ENCODE data around the gene ZNF652. TPM values are rescaled to one million over a fixed set of nuclear protein-coding genes. Genes with fewer than 3 reads are reported as not detected.
A peak's percentile ranks its signal among the peaks of the same experiment; 100 is the strongest.

Gene ZNF652
- total and polyA plus RNA-seq, 2 of the 4 experiments (the other 2 are of a cell fraction) = 3.6 to 8.8 TPM

DNA sequence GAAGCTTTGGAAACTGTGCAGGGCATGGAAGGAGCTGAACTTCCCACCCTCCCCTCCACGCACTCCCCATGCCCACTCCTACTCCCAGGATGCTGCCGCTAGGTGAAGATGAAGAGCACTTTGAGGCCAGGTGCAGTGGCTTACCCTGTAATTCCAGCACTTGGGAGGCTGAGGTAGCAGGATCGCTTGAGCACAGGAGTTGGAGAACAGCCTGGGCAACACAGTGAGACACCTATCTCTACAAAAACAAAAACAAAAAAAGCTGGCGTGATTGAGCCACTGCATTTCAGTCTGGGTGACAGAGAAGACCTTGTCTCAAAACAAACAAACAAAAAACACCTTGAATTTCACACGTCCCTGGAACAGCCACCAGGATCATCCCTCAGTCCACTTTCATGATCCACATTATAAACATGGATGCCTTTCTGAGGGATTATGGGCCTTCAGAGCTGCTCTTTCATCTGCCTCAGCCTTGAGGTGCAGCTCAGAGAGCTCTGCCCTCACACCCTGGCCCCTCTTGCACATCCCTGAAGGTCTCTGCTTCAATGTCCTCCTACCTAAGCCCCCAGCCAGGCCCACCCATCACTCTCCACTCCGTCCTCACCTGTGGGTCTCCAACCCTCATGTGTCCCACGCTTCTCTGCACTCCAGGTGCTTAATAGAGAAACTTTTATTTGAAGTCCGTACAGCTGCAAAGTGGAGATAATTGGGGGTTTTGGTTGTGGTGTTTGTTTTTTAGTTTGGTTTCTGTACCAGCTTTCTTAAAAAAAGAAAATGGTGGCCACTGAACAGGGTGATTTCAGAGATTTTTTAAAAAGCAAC lies 26.9 kb upstream of the ZNF652 start:
- peak; percentile 28 for DNase-seq
- Histone ChIP-seq H2BK5ac (ENCODE audit: low read depth, low read length, poor library complexity, severe bottlenecking) (no peak overlapping the region), H2BK120ac (ENCODE audit: low read depth, low read length) (no peak overlapping the region), H4K8ac (ENCODE audit: low read depth in 2 of 2, low read length in 2 of 2) (no peak overlapping the region), H3K4me3 (ENCODE audit: insufficient read depth, low read depth, low read length) (no peak overlapping the region), H3K18ac (ENCODE audit: low read depth, low read length) (no peak overlapping the region), H3K9me1 (ENCODE audit: insufficient read depth, low read length) (peaks cover 4% of the 10 kb centered on the region), H3K9ac (ENCODE audit: low read depth, low read length) (no peak overlapping the region), H3K56ac (ENCODE audit: extremely low read depth, insufficient read depth, low read length) (no peak overlapping the region), H3K9me3 (ENCODE audit: control insufficient read depth, insufficient read depth, low read length) (no peaks in the 10 kb centered on the region), H3K27ac (ENCODE audit: insufficient read depth, low read length) (no peak overlapping the region; the same call in 1 of the 2 replicates), H3K79me1 (ENCODE audit: low read depth in 1 of 2, low read length in 2 of 2) (no peaks in the 10 kb centered on the region), H4K20me1 (ENCODE audit: insufficient read depth, low read length) (no peaks in the 10 kb centered on the region), H2BK15ac (ENCODE audit: low read depth, low read length) (no peak overlapping the region), H2AK5ac (ENCODE audit: low read depth, low read length) (no peak overlapping the region), H3K23ac (ENCODE audit: low read depth, low read length) (no peak overlapping the region), H2AFZ (replicated peaks; ENCODE audit: low read length, poor library complexity) (no peak overlapping the region), H4K91ac (ENCODE audit: insufficient read depth, low read depth, low read length) (no peak overlapping the region), H3K14ac (replicated peaks; ENCODE audit: low read depth, low read length) (no peak overlapping the region), H4K5ac (ENCODE audit: low read depth, low read length) (no peak overlapping the region), H3K36me3 (ENCODE audit: control insufficient read depth, insufficient read depth, low read length) (no peaks in the 10 kb centered on the region), H3K4ac (ENCODE audit: low read depth, low read length) (peak overlapping the region; percentile 51; the same call in 1 of the 2 replicates), H3K4me2 (ENCODE audit: low read depth, low read length) (no peak overlapping the region), H3K4me1 (ENCODE audit: control insufficient read depth, insufficient read depth, low read length) (peaks cover 8% of the 10 kb centered on the region), H3K27me3 (ENCODE audit: control insufficient read depth, insufficient read depth, low read length) (no peaks in the 10 kb centered on the region), H2BK20ac (ENCODE audit: low read depth, low read length) (no peak overlapping the region), H2AK9ac (replicated peaks; ENCODE audit: low read depth, low read length, poor library complexity) (no peak overlapping the region)
- WGBS, 2 experiments (ENCODE audit: extremely low coverage in 2 of 2, insufficient read length in 1 of 2) = 83% methylated on average over 1 of the region's 8 CpGs; no CpG with 5 or more reads in 1 of the 2 experiments
- ChIA-PET CTCF (interaction anchor here (1.0 kb wide), 1 partner anchor 98 kb away, joined by 4 read pairs; no protein-coding TSS in a partner anchor), POLR2A (ENCODE audit: unreplicated experiment) (interaction anchor here (0.6 kb wide), 1 partner anchor 353 kb away, joined by 3 read pairs; no protein-coding TSS in a partner anchor)
- TF ChIP-seq MAFK (IDR thresholded peaks at IDR 0.05; ENCODE audit: low read depth, low read length) = no peak
- TF ChIP-seq POLR2A (IDR thresholded peaks at IDR 0.05; ENCODE audit: low read depth, low read length) = no peak
- no peak for TF ChIP-seq RAD21 (IDR thresholded peaks at IDR 0.05; ENCODE audit: low read length)
- TF ChIP-seq CEBPB (IDR thresholded peaks at IDR 0.05; ENCODE audit: low read depth, low read length) = no peak
- TF ChIP-seq MXI1 (IDR thresholded peaks at IDR 0.05; ENCODE audit: borderline replicate concordance, low read depth, low read length) = no peak
- TF ChIP-seq NFE2L2 (IDR thresholded peaks at IDR 0.05; ENCODE audit: low read depth, low read length) = no peak
- TF ChIP-seq RFX5 (IDR thresholded peaks at IDR 0.05; ENCODE audit: low read depth, low read length) = no peak
- no peak for TF ChIP-seq BHLHE40 (IDR thresholded peaks at IDR 0.05; ENCODE audit: low read depth, low read length)
- no peak for TF ChIP-seq FOS (IDR thresholded peaks at IDR 0.05; ENCODE audit: low read depth, low read length)
- TF ChIP-seq, protein P1, sequence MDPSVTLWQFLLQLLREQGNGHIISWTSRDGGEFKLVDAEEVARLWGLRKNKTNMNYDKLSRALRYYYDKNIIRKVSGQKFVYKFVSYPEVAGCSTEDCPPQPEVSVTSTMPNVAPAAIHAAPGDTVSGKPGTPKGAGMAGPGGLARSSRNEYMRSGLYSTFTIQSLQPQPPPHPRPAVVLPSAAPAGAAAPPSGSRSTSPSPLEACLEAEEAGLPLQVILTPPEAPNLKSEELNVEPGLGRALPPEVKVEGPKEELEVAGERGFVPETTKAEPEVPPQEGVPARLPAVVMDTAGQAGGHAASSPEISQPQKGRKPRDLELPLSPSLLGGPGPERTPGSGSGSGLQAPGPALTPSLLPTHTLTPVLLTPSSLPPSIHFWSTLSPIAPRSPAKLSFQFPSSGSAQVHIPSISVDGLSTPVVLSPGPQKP (IDR thresholded peaks at IDR 0.05; ENCODE audit: borderline replicate concordance, low read depth, low read length) = no peak
- TF ChIP-seq, protein P2, sequence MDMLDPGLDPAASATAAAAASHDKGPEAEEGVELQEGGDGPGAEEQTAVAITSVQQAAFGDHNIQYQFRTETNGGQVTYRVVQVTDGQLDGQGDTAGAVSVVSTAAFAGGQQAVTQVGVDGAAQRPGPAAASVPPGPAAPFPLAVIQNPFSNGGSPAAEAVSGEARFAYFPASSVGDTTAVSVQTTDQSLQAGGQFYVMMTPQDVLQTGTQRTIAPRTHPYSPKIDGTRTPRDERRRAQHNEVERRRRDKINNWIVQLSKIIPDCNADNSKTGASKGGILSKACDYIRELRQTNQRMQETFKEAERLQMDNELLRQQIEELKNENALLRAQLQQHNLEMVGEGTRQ (IDR thresholded peaks at IDR 0.05; ENCODE audit: low read depth, low read length) = no peak
- TF ChIP-seq RCOR1 (IDR thresholded peaks at IDR 0.05; ENCODE audit: insufficient replicate concordance, low read length) = no peak
- dilution Hi-C loops (cut with HindIII; ENCODE audit: low sequenced_read_pairs, unreplicated experiment) = no loop called here
- no TSS peak for BruUV-seq (replicated peaks)
- in situ Hi-C loops (cut with MboI; ENCODE audit: low sequenced_read_pairs) = no loop called here
- intact Hi-C loops (cut with micrococcal nuclease) = no loop called here
- no peak for ATAC-seq (ENCODE audit: low read depth)

All from IMR-90 (cell line).